ENCODE results near the gene CCL28. TPM values are rescaled to one million over a fixed set of nuclear protein-coding genes. Genes with fewer than 3 reads are reported as not detected.

The CCL28 gene
- total RNA-seq, 1 experiment from 2014 or later, result not detected

DNA sequence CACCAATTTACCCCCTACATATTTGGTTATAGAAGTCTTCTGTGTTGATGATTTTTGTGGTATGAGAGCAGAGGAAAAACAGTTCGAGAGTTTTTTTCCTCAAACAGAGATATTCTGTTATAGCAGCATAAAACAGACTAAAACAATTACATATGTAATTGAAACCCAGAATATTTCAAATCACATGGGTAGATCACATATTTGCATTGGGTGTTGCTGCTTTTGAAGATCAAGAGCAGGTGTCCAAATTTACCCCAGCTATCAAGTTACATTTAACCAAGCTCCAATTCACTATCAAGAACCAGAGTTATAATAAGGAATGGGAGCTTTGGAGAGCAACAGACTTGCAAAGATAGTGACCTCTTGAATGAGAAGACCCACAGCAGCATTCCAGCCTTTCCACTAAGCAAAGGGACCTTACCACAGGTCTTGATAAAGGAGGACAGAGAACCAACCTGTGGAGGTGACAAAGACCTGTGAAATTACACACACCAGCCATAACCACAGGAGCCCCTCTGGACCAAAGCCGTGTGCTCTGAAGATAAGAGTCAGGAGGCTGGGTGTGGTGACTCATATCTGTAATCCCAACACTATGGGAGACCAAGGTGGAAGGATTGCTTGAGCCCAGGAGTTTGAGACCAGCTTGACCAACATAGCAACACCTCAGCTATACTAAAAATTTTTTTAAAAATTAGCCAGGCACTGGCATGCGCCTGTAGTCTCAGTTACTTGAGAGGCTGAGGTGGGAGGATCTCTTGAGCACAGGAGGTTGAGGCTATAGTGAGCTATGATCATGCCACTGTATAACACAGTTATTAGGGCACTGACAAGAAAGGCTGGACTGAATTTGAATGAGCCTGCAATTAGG, 4.0 kb upstream of the CCL28 start:
- Histone ChIP-seq H3K4me2 (ENCODE audit: insufficient read depth, insufficient read length, low read length) (no peak overlapping the region), H2AK5ac (ENCODE audit: insufficient read length, low read length) (no peak overlapping the region), H2AFZ (ENCODE audit: low read length) (no peak overlapping the region), H3K4me1 (ENCODE audit: insufficient read depth, low read length) (no peaks in the 10 kb centered on the region; the same call in 1 of the 2 replicates), H3K4ac (ENCODE audit: low read depth, low read length) (no peak overlapping the region), H3K23ac (ENCODE audit: insufficient read length, low read depth, low read length) (no peak overlapping the region), H2BK15ac (ENCODE audit: low read depth, low read length) (no peak overlapping the region), H4K8ac (replicated peaks; ENCODE audit: insufficient read length, low read depth, low read length) (no peak overlapping the region), H3K9ac (ENCODE audit: extremely low read depth, insufficient read length, low read length) (no peak overlapping the region), H3K23me2 (ENCODE audit: insufficient read length, low read depth, low read length, poor library complexity, severe bottlenecking) (no peaks in the 10 kb centered on the region), H3K79me2 (ENCODE audit: insufficient read depth, low read length) (no peaks in the 10 kb centered on the region), H3K56ac (ENCODE audit: insufficient read length, low read depth, low read length) (no peak overlapping the region), H3K27ac (ENCODE audit: insufficient read length, low read depth, low read length) (no peak overlapping the region), H3K79me1 (ENCODE audit: insufficient read depth, low read depth, low read length, poor library complexity, severe bottlenecking) (no peaks in the 10 kb centered on the region), H3K14ac (ENCODE audit: insufficient read depth, low read length) (no peak overlapping the region), H3K9me3 (ENCODE audit: control insufficient read depth, low read depth, low read length) (no peaks in the 10 kb centered on the region), H2BK12ac (ENCODE audit: insufficient read length, low read depth, low read length) (no peak overlapping the region), H4K20me1 (ENCODE audit: control insufficient read depth, insufficient read depth, insufficient read length) (no peaks in the 10 kb centered on the region), H3K27me3 (ENCODE audit: insufficient read depth, low read length) (no peaks in the 10 kb centered on the region), H2BK20ac (ENCODE audit: low read depth, low read length, poor library complexity, severe bottlenecking) (no peak overlapping the region), H2BK120ac (ENCODE audit: low read depth, low read length, poor library complexity, severe bottlenecking) (no peak overlapping the region), H3T11ph (ENCODE audit: low read length) (no peak overlapping the region), H3K18ac (ENCODE audit: insufficient read length, low read depth, low read length) (no peak overlapping the region), H2BK5ac (ENCODE audit: insufficient read length, low read length) (no peak overlapping the region), H4K91ac (ENCODE audit: insufficient read length, low read depth, low read length) (no peak overlapping the region), H4K5ac (ENCODE audit: insufficient read length, low read depth, low read length) (no peak overlapping the region)
- Mint-ChIP-seq H3K27ac (no peak overlapping the region), H3K27me3 (ENCODE audit: low read depth) (peaks cover 3% of the 10 kb centered on the region; the same call in 1 of the 2 replicates), H3K9me3 (no peaks in the 10 kb centered on the region), H3K4me3 (no peak overlapping the region), H3K4me1 (peaks cover 8 to 9% of the 10 kb centered on the region in 2 experiments), H3K36me3 (ENCODE audit: insufficient read depth in 1 of 3, low read depth in 3 of 3) (no peaks in the 10 kb centered on the region; a peak in 1 of 7 replicates)
- WGBS (ENCODE audit: extremely low coverage, insufficient read length, low lambda C conversion rate), result no CpG with 5 or more reads among the region's 3 CpGs
- TF ChIP-seq, protein P1, sequence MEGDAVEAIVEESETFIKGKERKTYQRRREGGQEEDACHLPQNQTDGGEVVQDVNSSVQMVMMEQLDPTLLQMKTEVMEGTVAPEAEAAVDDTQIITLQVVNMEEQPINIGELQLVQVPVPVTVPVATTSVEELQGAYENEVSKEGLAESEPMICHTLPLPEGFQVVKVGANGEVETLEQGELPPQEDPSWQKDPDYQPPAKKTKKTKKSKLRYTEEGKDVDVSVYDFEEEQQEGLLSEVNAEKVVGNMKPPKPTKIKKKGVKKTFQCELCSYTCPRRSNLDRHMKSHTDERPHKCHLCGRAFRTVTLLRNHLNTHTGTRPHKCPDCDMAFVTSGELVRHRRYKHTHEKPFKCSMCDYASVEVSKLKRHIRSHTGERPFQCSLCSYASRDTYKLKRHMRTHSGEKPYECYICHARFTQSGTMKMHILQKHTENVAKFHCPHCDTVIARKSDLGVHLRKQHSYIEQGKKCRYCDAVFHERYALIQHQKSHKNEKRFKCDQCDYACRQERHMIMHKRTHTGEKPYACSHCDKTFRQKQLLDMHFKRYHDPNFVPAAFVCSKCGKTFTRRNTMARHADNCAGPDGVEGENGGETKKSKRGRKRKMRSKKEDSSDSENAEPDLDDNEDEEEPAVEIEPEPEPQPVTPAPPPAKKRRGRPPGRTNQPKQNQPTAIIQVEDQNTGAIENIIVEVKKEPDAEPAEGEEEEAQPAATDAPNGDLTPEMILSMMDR (conservative IDR thresholded peaks at IDR 0.05), result no peak
- DNase-seq, result no peak

All from H9 (cell line).